ENCODE measurements around the gene ENAH.

- TF ChIP-seq EZH2 (IDR thresholded peaks at IDR 0.05) (no peak), POLR2AphosphoS5 (IDR thresholded peaks at IDR 0.05; ENCODE audit: borderline replicate concordance, low read depth, low read length) (no peak), FOXP2 (optimal IDR thresholded peaks at IDR 0.05; ENCODE audit: control extremely low read depth, extremely low read length, insufficient read depth) (no peak)
Observed at GRCh38 chr1:225451840-225452515, 200.9 kb downstream of the ENAH start.

Measured in SK-N-MC (cell line).